ENCODE results near the gene COLEC12.
A peak's percentile ranks its signal among the peaks of the same experiment; 100 is the strongest.

COLEC12 gene

GRCh38 chr18:394262-394986, 106.1 kb downstream of the COLEC12 start:
- intact Hi-C loops (cut with DNase I), result no loop called here
- DNase-seq, result no peak

- no peak for DNase-seq
- intact Hi-C loops (cut with DNase I), result no loop called here
These were observed 106.9 kb downstream of the COLEC12 start for GRCh38 chr18:393574-393957.

GRCh38 chr18:392928-393573, 107.5 kb downstream of the COLEC12 start:
- intact Hi-C loops (cut with DNase I), result no loop called here
- no peak for DNase-seq

- intact Hi-C loops (cut with DNase I), result no loop called here
These were observed 109.6 kb downstream of the COLEC12 start for GRCh38 chr18:390741-391478.

GRCh38 chr18:389658-390357, 110.7 kb downstream of the COLEC12 start:
- no peak for DNase-seq

More at GRCh38 chr18:390741-391478, 109.6 kb downstream of the COLEC12 start:
- no peak for DNase-seq

GRCh38 chr18:388200-388599, 112.3 kb downstream of the COLEC12 start:
- DNase-seq, result no peak
- intact Hi-C loops (cut with DNase I), result no loop called here

More at GRCh38 chr18:389658-390357, 110.7 kb downstream of the COLEC12 start:
- intact Hi-C loops (cut with DNase I), result no loop called here

GRCh38 chr18:386994-387393, 113.5 kb downstream of the COLEC12 start:
- DNase-seq, result no peak
- intact Hi-C loops (cut with DNase I), result no loop called here

GRCh38 chr18:384897-385296, 115.6 kb downstream of the COLEC12 start:
- DNase-seq, result no peak
- intact Hi-C loops (cut with DNase I), result no loop called here

- DNase-seq, result no peak
- intact Hi-C loops (cut with DNase I), result no loop called here
These were observed 117.4 kb downstream of the COLEC12 start for GRCh38 chr18:383135-383534.

GRCh38 chr18:382423-382984, 118.0 kb downstream of the COLEC12 start:
- intact Hi-C loops (cut with DNase I), result no loop called here
- no peak for DNase-seq

GRCh38 chr18:379681-380330, 120.7 kb downstream of the COLEC12 start:
- intact Hi-C loops (cut with DNase I), result loop anchor here (10.0 kb wide), 2 partner anchors 55 to 95 kb away; no protein-coding TSS in a partner anchor
- no peak for DNase-seq

GRCh38 chr18:378079-378478, 122.4 kb downstream of the COLEC12 start:
- DNase-seq, result peak in 9 of 10 donors; percentile 24 to 93 (median 53)
- intact Hi-C loops (cut with DNase I), result loop anchor here (10.0 kb wide), 2 partner anchors 57 to 97 kb away; no protein-coding TSS in a partner anchor

GRCh38 chr18:377088-377487, 123.4 kb downstream of the COLEC12 start:
- DNase-seq, result no peak
- intact Hi-C loops (cut with DNase I), result loop anchor here (10.0 kb wide), 2 partner anchors 58 to 98 kb away; no protein-coding TSS in a partner anchor

- no peak for DNase-seq
- intact Hi-C loops (cut with DNase I), result loop anchor here (10.0 kb wide), 2 partner anchors 58 to 98 kb away; no protein-coding TSS in a partner anchor
These were observed 124.2 kb downstream of the COLEC12 start for GRCh38 chr18:376311-376710.

GRCh38 chr18:374721-375168, 125.8 kb downstream of the COLEC12 start:
- DNase-seq, result no peak
- intact Hi-C loops (cut with DNase I), result loop anchor here (10.0 kb wide), 2 partner anchors 60 to 100 kb away; no protein-coding TSS in a partner anchor

- intact Hi-C loops (cut with DNase I), result loop anchor here (10.0 kb wide), 2 partner anchors 61 to 101 kb away; no protein-coding TSS in a partner anchor
- no peak for DNase-seq
These were observed 126.7 kb downstream of the COLEC12 start for GRCh38 chr18:373780-374179.

- no peak for DNase-seq
- intact Hi-C loops (cut with DNase I), result loop anchor here (10.0 kb wide), 2 partner anchors 63 to 103 kb away; no protein-coding TSS in a partner anchor
These were observed 128.9 kb downstream of the COLEC12 start for GRCh38 chr18:371609-371982.

GRCh38 chr18:370751-371608, 129.5 kb downstream of the COLEC12 start:
- intact Hi-C loops (cut with DNase I), result loop anchor here (10.0 kb wide), 2 partner anchors 64 to 104 kb away; no protein-coding TSS in a partner anchor
- DNase-seq, result no peak
